HEK293T (cell line): Measurements from ENCODE around the gene NRDE2.

Source experiments
- BHLHE40 ChIP-seq: fragments of 450-650 bp; IDR thresholded peaks from 2 replicates; pipeline ENCODE4 v1.6.1; 2016; ENCODE audit warnings: mild to moderate bottlenecking, moderate library complexity, borderline replicate concordance
- ELF4 ChIP-seq: fragments of 450-650 bp; IDR thresholded peaks from 2 replicates; pipeline ENCODE4 v1.6.1; 2017; ENCODE audit warnings: antibody characterized with exemption

DNA sequence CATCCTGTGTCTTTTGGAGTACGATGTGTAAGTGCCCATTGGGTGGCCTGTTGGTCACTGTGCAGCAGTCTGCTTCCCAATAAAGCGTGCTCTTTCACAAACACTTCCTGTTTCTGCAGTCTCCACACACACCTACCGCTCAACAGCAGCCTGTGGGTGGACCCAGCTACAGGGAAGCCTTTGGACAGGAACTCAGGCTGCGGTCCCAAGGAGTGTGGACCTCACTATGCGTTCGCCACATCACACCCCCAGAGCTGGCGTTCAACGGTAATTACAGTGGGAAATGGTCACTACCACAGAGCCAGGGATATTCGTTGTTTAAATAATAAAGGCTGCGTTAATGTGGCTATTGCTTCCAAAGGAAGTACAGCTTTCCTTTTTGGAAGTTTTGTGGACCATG, 59.2 kb downstream of the NRDE2 start:
- TF ChIP-seq ELF4 (no peak), BHLHE40 (no peak)
